NCI-H146 (cell line): ENCODE data around the gene TM4SF1.
"Not testable (repeated sequence)": the region's sequence is repeated elsewhere in the genome, so short reads cannot be mapped to it uniquely, and the experiment has no call there.

Experiments used
- DNase-seq: peaks from one replicate; lab custom pipeline; 2025; lab: John Stamatoyannopoulos, UW

The TM4SF1 gene

DNA sequence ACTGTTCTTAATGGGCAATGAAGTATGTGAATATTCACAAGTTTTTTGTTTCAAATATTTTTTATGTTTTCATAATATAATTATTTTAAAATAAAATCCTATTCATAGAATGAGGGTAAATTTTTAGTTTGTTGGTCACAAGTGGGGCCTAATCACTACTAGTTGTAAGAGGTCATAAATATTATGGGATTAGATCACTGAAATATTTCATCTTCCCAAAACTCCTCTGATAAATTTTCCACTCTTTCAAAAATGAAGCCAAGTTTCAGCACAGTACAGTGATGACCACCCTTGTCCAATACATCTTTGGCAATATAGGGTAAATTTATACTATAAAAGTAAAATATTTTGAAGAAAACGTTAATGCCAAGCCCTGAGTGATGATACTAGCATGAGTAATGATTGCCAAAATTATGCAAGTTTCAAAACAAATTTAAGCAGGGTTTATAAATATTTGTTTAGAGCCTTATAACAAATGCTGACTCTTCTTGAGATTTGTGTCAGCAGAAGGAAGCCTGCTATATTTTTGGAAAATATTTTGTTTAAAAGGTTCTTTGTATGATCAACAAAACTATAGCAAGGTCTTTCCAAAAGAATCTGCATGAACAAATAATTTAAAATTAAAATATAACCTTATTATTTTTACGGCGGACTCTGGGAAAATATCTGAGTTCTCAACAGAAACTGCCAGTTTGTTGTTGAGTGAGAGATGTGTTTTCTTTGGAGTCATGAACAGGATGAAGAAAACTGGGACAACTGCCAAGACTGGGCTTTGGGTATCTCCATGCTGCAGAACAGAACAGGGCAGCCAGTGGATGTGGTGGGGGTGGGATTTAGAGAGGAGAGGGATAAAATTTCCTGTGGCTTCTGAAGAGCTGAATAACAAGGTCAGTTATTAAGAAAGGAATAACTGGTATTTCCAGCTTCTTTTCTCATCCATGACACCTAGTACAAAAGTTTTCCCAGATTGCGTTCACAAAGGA, 17.9 kb upstream of the TM4SF1 start:
- peak; percentile 27 for DNase-seq

DNA sequence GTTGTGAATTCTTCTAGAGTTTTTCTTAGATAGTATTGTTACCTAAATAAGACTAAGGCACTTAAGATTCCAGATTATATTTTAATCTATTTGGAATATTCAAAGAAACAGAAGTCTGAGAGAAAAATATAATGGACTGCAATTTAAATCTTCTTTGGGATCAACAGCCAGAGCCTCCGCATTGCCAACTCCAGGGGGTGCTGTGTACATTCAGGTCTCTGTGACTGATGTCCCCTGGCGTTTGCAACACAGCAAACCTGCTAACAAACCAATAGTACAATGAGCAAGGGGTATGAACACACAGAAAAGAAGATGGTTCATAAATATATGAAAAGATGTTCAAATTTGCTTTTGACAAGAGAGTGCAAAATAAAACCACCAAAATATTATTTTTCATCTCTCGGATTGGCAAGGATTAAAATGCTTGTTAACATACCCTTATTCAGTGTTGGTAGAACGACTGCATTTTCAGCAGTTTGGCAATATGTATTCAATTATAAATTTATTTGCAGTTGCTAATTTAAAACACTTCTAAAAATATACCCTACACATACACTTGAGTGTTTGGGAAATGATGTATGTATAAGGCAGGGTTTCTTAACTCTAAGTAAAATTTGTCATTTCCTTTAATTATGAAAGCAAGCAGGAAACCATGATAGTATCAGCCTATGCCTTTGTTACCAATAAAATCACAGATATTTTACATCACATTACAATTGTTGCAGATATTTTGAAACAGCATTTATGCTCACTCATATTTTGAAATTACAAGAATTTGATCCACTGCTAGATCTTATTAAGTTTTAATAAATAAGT, 16.1 kb upstream of the TM4SF1 start:
- DNase-seq = peak; percentile 84

GRCh38 chr3:149391960-149392359, 14.5 kb upstream of the TM4SF1 start:
- no peak for DNase-seq

- no peak for DNase-seq
These were observed 13.3 kb upstream of the TM4SF1 start for GRCh38 chr3:149390772-149391212.

GRCh38 chr3:149390294-149390693, 12.8 kb upstream of the TM4SF1 start:
- DNase-seq = no peak

DNA sequence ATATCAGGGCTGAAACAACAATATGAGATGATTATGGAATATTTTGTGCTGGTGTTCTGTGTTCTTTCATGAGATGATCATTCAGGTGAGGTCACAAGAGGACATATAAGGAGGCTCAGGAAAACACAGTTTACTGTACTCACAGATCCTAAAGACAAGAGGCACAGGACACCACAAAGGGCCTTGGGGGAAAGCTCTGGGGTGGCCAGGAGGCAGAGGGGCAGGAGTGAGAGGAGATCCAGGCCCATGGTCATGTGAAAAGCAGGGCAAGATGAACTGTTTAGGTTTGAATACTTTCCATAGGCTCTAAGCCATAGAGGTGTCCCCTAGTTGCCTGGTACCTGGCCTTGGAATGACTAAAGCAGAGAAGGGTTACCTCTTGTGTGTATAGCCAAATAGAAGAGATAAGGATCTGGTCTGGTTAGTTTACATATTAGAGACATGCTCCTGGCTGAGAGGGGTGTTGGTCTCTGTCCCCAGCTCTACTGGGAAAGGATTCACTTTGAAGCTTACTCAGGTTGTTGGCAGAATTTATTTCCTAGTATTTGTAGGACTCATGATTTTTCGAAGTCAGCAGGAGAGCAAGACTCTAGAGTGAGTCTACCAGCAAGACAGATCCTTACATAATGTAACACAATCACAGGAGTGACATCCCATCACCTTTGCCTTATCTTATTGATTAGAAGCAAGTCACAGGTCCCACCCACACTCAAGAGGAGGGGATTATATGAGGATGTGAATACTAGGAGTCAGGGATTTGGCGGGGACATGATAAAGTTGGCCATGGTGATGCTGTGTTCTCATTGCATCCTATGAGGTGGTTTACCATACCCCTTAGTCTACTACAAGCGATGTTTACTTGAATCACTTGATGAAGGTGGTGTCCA, 11.3 kb upstream of the TM4SF1 start:
- no peak for DNase-seq

DNA sequence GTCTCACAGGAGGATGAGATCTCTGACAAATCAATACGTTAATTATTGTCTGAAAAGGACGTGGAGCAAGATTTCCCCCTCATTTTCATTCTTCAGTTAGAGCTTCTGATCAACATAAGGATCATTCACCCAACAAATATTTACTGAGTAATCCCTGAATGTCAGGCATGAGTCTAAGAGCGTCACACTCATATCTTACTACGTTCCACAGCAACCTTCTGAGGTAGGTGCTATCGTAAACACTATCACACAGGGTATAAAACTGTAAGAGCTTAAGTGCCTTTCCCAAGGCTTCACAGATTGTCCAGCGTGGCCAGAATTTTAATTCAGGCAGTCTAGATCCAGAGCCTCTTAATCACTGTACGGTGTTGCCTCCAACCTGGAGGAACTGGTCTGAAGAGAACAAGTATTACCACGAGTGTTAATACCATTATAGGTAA, 10.6 kb upstream of the TM4SF1 start:
- DNase-seq = no peak

DNA sequence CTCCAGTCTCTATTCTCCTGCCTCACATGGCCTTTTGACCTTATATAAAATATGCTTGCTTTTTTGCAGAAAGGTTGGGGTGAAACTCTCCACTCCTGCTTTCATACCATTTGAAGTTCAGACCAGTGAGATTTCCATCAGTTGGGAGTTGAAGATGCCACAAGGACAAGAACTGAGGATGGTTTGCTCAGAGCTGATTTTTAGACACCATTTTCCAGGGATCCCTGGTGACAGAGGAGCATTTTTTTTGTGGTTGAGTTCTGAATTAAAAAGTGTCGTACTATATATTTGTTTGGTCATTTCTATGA, 8.8 kb upstream of the TM4SF1 start:
- DNase-seq = no peak

DNA sequence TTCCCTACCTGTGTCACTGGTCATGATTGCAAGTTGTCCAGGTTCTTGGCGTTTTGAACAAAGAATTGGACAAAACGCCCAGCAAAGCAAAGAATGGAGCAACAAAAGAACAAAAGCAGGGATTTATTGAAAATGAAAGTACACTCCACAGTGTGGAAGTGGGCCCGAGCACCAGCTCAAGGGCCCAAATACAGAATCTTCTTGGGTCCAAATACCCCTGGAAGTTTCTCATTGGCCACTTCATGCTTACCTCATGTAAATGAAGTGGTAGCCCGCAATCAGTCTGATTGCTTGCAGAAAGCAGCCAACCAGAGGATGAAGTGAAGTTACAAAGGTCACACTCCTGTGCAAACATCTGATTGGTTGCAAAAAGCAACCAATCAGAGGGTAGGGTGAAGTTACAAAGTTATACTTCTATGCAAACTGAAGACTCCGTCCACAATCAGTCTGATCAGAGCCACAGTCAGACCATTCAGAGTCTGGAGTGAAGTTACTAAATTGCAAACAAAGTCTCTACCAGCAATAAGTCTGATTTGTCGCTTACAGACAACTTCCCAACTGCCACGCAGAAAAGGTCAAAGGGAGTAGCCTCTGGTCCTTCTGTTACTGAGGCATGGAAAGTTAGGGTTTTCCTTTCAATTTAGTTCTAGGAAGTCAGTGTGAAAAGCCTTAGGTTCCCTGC, 8.3 kb upstream of the TM4SF1 start:
- DNase-seq = no peak

DNA sequence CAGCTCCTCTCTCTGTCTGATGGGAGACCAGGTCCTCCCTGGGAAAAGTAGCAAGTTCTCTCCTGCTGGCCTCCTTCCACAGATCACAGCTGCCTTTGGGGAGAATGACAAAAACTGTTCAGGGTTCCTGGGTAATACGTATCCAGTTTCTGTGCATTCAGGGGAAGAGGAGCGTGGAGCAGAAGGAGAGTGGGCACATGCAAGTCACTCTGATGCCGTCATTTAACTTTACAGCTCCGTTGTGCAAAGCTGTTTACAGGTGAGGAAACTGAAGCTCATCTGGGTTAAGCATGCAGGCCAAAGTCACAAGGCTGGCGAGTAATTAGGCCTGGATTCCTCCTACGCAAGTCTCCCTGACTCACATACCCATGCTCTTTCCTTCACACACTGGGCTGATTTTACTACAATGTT, 7.5 kb upstream of the TM4SF1 start:
- DNase-seq = no peak

DNA sequence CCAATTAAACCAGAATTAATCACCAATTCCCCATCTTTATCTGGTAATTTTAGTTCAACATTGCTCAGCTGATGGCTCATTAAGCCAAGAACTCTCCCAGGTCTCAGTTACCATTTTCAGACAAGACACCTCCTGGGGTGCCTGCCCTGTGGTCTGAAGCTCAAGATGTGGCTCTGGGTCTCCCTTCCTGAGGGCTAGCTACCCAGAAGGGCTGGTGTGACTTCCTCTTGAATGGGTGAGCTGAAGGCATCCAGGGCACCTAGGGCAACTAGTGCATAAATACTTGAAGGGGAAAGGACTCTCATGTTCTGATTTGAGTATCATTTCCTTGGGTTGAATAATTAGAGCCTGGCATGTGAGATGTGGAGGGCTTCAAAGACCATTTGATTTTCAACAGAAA, 6.7 kb upstream of the TM4SF1 start:
- no peak for DNase-seq

- no peak for DNase-seq
These were observed 6.3 kb upstream of the TM4SF1 start for GRCh38 chr3:149383703-149384102.

GRCh38 chr3:149382518-149382917, 5.1 kb upstream of the TM4SF1 start:
- DNase-seq = no peak

DNA sequence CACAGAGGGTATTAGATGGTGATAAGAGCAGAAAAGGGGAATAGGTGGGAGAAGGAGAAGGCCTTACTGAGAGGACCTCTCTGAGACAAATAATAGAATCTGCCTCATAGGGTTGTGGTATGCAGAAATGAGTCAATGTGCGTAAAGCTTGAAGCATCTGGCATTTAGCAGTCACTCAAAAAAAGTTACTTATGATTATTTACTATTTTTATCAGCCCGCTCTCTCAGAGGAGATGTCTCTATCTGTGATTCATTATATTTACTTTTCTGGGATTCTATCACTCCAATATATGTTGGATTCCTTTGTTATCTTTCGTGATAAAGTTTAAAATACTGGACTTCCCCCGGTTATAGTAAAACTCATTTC, 4.6 kb upstream of the TM4SF1 start:
- DNase-seq = no peak

- no peak for DNase-seq
These were observed 4.0 kb upstream of the TM4SF1 start for GRCh38 chr3:149381173-149382100.

- not testable (repeated sequence) for DNase-seq
These were observed 2.8 kb upstream of the TM4SF1 start for GRCh38 chr3:149380220-149380619.

DNA sequence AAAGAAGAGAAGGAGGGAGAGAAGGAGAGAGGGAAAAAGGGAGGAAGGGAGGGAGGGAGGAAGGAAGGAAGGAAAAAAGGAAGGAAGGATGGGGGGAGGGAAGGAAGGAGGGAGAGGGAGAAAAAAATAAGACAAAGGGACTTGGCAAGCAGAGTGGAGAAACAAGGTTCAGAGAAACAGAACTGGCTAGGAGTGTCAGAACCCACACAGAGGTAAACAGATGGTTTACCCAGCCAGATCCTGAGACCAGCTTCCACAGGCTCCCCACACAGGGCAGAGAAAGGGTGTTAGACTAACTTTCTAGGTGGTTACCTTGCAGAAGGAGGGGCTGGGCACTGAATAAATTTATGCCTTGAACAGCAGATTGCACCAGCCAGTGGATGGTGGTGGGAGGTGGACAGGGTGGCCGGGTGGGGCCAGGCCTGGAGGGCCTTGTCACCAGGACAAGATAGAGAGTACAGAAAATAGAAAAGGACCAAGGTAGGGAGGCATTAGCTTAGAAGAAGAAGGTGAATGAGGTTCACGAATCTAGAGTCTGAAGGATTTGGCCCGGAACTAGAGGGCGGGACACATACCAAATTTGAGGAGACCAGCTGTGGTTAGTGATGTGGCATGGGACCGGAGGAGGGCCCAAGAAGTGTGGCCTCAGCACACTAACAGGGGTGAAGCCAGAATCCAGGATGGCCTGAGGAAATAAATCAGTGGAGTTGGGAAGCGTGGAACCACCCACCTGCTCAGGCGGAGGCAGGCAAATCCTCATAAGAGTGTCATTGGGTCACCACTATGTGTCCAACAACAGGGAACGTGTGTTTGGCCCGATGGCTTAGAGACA, 1.2 kb upstream of the TM4SF1 start:
- DNase-seq = no peak

- DNase-seq = peak; percentile 27
These were observed 586 bp downstream of the TM4SF1 start for GRCh38 chr3:149376718-149377407.
